ENCODE measurements around the gene WAPL.
"Not testable (repeated sequence)": the region's sequence is repeated elsewhere in the genome, so short reads cannot be mapped to it uniquely, and the experiment has no call there.

The WAPL gene

GRCh38 chr10:86409183-86409582 is 112.4 kb downstream of the WAPL start:
- DNase-seq, result no peak

GRCh38 chr10:86403183-86403797 is 118.3 kb downstream of the WAPL start:
- no peak for DNase-seq

DNA sequence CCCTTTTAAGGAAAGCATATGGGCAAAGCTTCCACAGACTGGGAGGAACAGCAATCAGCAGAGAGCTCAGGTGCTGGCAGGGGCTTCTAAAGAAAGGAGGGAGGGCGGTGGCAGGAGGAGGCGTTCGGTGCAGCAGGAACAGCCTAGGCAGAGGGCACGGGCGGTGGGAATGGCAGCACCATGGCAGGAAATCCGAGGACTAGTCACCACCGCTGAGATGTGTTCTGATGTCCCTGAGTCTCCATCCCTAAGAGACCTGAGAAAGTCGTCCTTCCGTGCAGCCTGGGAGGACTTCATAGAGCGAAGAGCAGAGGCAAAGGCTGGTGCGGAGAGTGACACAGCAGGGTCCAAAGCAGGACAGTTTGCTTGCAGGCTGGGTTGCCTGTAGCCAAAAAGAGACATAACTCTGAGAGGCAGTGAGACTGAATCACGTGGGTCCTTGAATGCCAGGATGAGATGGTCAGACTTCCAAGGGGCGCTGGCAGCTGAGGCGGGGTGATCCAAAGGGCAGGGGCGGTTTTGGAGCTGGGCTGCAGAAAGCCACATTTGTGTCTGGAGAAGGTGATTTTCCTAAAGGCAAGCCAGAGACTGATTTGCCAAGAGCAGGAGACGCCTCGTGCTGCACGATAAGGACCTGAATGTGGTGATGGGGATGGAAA is 119.2 kb downstream of the WAPL start:
- no peak for DNase-seq

GRCh38 chr10:86401588-86402282 is 119.9 kb downstream of the WAPL start:
- DNase-seq, result peak; percentile 4 to 12

DNA sequence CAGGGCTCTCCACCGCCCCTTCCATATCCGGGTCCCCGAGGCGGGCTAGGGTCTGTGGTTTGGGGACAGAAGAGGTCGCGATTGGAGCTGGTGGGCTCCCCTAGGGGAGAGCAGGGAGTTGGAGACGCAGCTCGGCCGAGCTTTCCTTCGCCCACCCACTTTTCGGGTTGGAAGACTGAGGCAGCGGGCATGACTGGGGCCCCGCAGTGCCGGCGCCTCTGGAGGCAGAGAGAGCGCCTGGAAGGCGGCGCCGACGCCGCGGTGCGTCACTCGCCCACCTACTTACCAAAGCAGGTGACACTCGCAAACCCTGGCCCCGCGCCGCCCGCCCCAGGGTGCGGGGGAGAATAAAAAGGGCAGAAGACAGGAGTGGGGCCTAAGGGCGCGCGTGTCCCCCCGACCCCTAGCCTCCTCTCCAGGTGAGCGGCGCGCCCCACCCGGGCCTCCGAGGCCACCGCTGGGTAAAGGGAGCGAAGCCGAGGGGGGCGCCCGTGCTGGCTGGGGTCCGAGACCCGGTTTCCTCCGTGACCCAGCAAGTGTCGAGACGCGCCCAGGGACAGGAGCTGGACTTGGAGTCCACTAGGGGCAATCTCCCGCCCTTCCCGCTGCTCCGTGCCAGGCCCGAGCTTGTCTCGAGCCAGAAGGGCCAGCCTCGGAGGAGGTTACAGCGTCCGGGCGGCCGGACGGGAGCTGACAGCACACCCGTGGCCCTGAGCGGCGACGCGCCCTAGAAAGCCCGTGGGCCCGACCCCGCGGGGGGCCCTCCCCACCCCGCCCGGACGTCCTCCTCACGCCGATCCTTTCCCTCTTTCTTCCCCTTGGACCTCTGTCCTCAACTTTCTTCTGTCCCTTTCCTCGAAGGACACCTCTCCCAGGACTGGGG is 120.6 kb downstream of the WAPL start:
- DNase-seq, result peak; percentile 57 to 68

- peak; percentile 89 to 91 for DNase-seq
These were observed 121.5 kb downstream of the WAPL start for GRCh38 chr10:86399879-86400704.

DNA sequence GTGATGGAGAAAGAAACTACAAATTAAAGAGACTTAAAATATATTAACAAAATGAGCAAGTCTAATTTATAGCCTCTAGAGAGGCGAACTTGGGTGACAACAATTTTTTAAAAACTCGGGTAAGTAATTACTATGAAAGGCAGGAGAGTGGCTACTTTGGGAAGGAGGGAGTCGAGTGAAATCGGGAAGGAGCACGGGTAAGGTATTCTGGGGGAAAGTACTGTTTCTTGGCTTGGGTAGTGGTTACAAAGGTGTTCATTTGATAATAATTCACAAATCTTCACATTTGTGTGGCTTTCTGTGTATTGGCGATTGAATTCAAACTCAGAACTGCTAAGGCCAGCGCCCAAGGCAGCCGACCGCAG is 122.1 kb downstream of the WAPL start:
- no peak for DNase-seq

GRCh38 chr10:86397120-86397519 is 124.5 kb downstream of the WAPL start:
- DNase-seq, result no peak

- DNase-seq, result no peak
These were observed 127.6 kb downstream of the WAPL start for GRCh38 chr10:86393862-86394455.

DNA sequence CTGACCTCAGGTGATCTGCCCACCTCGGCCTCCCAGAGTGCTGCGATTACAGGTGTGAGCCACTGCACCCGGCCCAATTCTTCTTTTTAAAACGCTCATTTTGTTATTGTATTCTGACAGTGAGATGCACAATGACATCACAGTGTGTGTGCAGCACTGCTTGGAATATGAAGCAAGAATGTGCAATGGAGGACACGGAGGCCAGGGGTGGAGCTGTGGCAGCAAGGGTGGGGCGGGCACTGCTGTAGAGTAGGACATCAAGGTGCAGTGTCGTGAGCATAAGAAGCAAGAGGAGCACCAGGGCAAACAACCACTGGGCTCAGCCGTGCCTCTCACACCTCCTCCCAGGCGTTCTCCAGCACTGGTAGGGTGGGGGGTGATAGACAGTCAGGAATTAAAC is 128.2 kb downstream of the WAPL start:
- DNase-seq, result no peak

DNA sequence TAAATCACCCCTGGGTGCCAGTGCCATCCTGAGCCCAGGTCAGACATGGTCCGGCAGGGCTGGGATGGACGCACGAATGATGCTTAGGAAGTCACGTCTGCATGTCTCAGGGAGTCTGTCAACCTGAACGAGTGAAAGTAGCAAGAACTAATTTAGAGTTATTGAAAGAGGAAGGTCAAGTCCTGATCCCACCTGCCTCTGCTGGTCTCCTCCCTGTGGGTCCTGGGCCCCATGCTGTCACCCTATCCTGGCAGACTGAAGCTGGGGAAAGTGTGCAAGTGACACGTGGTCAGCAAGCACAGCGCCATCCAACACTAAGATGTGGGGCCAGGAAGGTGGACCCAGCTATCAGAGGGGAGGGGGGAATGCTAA is 128.9 kb downstream of the WAPL start:
- DNase-seq, result no peak

GRCh38 chr10:86391986-86392722 is 129.4 kb downstream of the WAPL start:
- no peak for DNase-seq

DNA sequence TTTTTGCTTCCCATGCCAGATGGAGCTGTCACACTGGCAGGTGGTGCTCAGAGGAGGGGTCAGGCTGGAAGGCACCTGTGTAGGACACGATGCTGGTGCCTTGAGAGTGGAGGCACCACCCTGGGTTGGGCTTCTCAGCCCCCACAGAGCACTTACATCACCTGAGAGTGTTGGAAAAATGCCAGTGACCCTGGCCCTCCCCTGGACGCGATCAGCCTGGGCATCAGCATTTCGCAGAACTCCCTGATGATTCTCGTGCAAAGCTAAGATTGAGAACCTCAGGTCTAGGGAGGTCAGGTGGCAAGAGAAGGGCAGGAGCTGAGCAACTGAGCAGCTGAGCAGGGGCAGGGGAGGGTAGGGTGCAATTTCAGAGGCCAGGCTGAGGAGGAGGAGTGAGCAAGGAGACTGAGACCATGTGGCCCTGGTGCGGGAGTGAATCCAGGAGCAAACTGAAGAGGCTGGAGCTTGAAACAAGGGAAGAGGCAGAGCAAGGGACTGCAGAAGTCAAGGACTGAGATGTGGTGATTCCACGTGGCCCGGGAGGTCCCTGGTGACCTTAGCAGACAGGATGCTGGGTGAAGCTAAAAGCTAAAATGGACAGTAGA is 130.3 kb downstream of the WAPL start:
- no peak for DNase-seq

- DNase-seq, result no peak
These were observed 131.1 kb downstream of the WAPL start for GRCh38 chr10:86390337-86391120.

GRCh38 chr10:86389441-86390193 is 132.0 kb downstream of the WAPL start:
- DNase-seq, result no peak

GRCh38 chr10:86389109-86389440 is 132.5 kb downstream of the WAPL start:
- not testable (repeated sequence) for DNase-seq

DNA sequence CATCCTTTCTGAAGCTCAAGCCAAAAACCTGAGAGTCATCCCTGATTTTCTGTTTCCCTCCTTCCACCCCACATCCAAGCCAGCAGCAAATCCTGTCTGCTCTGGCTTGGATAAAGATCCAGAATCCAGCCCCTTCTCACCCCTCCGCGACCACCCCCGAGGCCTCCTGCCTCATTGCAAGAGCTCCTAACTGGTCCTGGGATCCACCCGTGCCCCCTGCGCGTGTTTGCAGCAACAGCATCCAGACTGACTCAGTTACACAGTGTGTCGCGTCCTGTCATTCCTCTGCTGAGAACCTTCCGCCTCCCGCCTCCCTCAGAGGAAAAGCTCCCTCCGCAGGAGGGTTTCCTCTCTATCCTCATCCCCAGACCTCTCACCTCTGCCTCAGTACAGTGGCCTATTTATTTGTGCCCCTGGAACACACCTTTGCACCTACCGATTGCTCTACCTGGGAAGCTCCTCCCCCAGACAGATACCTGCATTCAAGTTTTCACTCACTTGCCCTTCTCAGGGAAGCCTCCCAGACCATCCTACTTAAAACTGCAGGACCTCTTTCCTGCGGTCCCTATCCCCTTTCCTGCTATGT is 133.4 kb downstream of the WAPL start:
- no peak for DNase-seq

- DNase-seq, result no peak
These were observed 134.3 kb downstream of the WAPL start for GRCh38 chr10:86387178-86387794.

- DNase-seq, result no peak
These were observed 135.8 kb downstream of the WAPL start for GRCh38 chr10:86385806-86386205.
